Adrenal gland (tissue), 12 donors: ENCODE measurements around the gene MAP3K14. TPM values are rescaled to one million over a fixed set of nuclear protein-coding genes. Genes with fewer than 3 reads are reported as not detected.
A peak's percentile ranks its signal among the peaks of the same experiment; 100 is the strongest.

Source experiments
- DNase-seq, 7 donors: peaks; one replicate each; pipeline ENCODE4 v3.0.0-alpha.2; 2019 to 2020
- H3K27ac ChIP-seq, 5 donors: fragments of 200-600 bp; sonication (generic) in 4 of 5; 1 replicate in 3 of 5; 2 replicates in 2 of 5; pipeline versions ENCODE4 v1.5.1 to v1.8.0; 2016 to 2020; ENCODE audit warnings: mild to moderate bottlenecking in 1 of 5
- H3K27me3 ChIP-seq: fragments of 200-600 bp; 2 replicates; pipeline ENCODE4 v1.8.0; 2021
- H3K36me3 ChIP-seq, 2 donors: fragments of 200-600 bp; replicated peaks in 1 of 2; 1 replicate in 1 of 2; 2 replicates in 1 of 2; pipeline versions ENCODE4 v1.5.1 to v1.8.0; 2018 to 2022
- H3K4me1 ChIP-seq, 2 donors: fragments of 200-600 bp; replicated peaks in 1 of 2; 1 replicate in 1 of 2; 2 replicates in 1 of 2; pipeline versions ENCODE4 v1.5.1 to v1.8.0; 2018 to 2021
- H3K4me3 ChIP-seq, 4 donors: fragments of 200-600 bp; sonication (generic) in 3 of 4; one replicate each; pipeline ENCODE4 v1.5.1; 2016 to 2018
- H3K9me3 ChIP-seq, 3 donors: fragments of 200-600 bp; sonication (generic) in 1 of 3; replicated peaks in 1 of 3; 1 replicate in 2 of 3; 2 replicates in 1 of 3; pipeline versions ENCODE4 v1.5.1 to v1.8.0; 2016 to 2021
- CTCF ChIP-seq, 6 experiments: fragments of 450-650 bp in 4 of 6; fragments of 200-600 bp in 2 of 6; sonication (generic) in 1 of 6; IDR thresholded peaks; 1 replicate in 5 of 6; 2 replicates in 1 of 6; pipeline versions ENCODE4 v1.5.1 to v1.8.0; 2016 to 2021; ENCODE audit warnings: antibody characterized with exemption in 6 of 6, mild to moderate bottlenecking in 2 of 6, moderate library complexity in 1 of 6
- POLR2A ChIP-seq, 2 donors: fragments of 450-650 bp; IDR thresholded peaks; one replicate each; pipeline ENCODE4 v1.6.1; 2017; ENCODE audit warnings: antibody characterized with exemption in 2 of 2, mild to moderate bottlenecking in 2 of 2, moderate library complexity in 1 of 2
- WGBS, 4 donors: extraction: QIAGEN DNeasy Blood & Tissue Kit in 2 of 4; methylation state at CpG; one replicate each; pipeline versions ENCODE4 v1.1.5 to v1.1.7; 2013 to 2017; 5-methylcytosine and 5-hydroxymethylcytosine counted together
- intact Hi-C, 2 donors: fragments of 100-400 bp; cut with DNase I; formaldehyde crosslinking; loops; one replicate each; pipeline versions ENCODE4 v1.14.1 to v1.15.0; 2022 to 2023
- polyA plus RNA-seq, 3 donors: library from polyadenylated mRNA; stranded (reverse); fragments of 200-250 nt in 2 of 3; fragments of 350-450 nt in 1 of 3; fragmentation: Illumina TruSeq in 1 of 3; extraction: RNeasy Lipid Tissue Mini Kit (QIAGEN cat#74804) in 1 of 3; gene quantifications; one replicate each; pipeline ENCODE4 v1.2.3, GENCODE V29; 2013 to 2014
- total RNA-seq, 9 donors: library from RNA; depleted of rRNA in 4 of 9; stranded (reverse); fragments of >200 nt in 4 of 9; fragments of 120-200 nt in 1 of 9; fragmentation: NEBNext Ultra II Directional in 1 of 9; extraction: Animal tissue kit (Norgen Biotek cat#: 25700) in 1 of 9; gene quantifications; one replicate each; pipeline versions ENCODE4 v1.1.0 to v1.2.4, GENCODE V29; 2013 to 2023
- donor health status: healthy with polysubstance abuse.
- donor health status: Bipolar disorder and iron deficiency.
- donor health status: DM: yes; HTN: yes; CAD: no.
- donor health status: DM: no; HTN: no; CAD: no.
- donor health status: DM: no; HTN: no; CAD: no.
- donor health status: DM: yes; HTN: yes; CAD: no.

The MAP3K14 gene
- total and polyA plus RNA-seq, 12 donors, result 2.4 to 14.7 (median 7.2) TPM

GRCh38 chr17:45314741-45315647, 1.8 kb downstream of the MAP3K14 start:
- intact Hi-C loops, result no loop called here
- H3K4me1 ChIP-seq, result peaks cover 55 to 79% of the 10 kb centered on the region in 2 donors

GRCh38 chr17:45313996-45314740, 2.7 kb downstream of the MAP3K14 start:
- Histone ChIP-seq H3K4me3 (no peak overlapping the region), H3K27ac (peak overlapping the region in 4 of 5 donors; percentile 19 to 93 (median 88)), H3K27me3 (no peaks in the 10 kb centered on the region), H3K4me1 (peaks cover 55 to 77% of the 10 kb centered on the region in 2 donors), H3K36me3 (no peaks in the 10 kb centered on the region), H3K9me3 (no peaks in the 10 kb centered on the region)
- WGBS, 4 donors, result 42 to 56% (median 45%) methylated on average over 6 to 7 of the region's 7 CpGs
- TF ChIP-seq POLR2A (IDR thresholded peaks at IDR 0.05) (no peak), CTCF (IDR thresholded peaks at IDR 0.05) (no peak)
- intact Hi-C loops, result no loop called here
- DNase-seq, result no peak

More at GRCh38 chr17:45314741-45315647, 1.8 kb downstream of the MAP3K14 start:
- H3K27me3 ChIP-seq, result no peaks in the 10 kb centered on the region
- no peaks in the 10 kb centered on the region for H3K36me3 ChIP-seq
- peak overlapping the region in 3 of 5 donors; percentile 19 to 93 (median 89) for H3K27ac ChIP-seq
- peak overlapping the region in 1 of 4 donors; percentile 94 for H3K4me3 ChIP-seq
- TF ChIP-seq POLR2A (IDR thresholded peaks at IDR 0.05) (no peak), CTCF (IDR thresholded peaks at IDR 0.05) (no peak)
- H3K9me3 ChIP-seq, result no peaks in the 10 kb centered on the region
- DNase-seq, result no peak
- 34 to 48% (median 42%) methylated on average over 11 of the region's 11 CpGs for WGBS, 4 donors

- Histone ChIP-seq H3K27me3 (no peaks in the 10 kb centered on the region), H3K27ac (peak overlapping the region in 4 of 5 donors; percentile 79 to 93 (median 88)), H3K4me3 (no peak overlapping the region), H3K4me1 (peaks cover 59 to 74% of the 10 kb centered on the region in 2 donors), H3K9me3 (no peaks in the 10 kb centered on the region), H3K36me3 (no peaks in the 10 kb centered on the region)
- intact Hi-C loops, result no loop called here
- TF ChIP-seq POLR2A (IDR thresholded peaks at IDR 0.05), result no peak
- no peak for TF ChIP-seq CTCF (IDR thresholded peaks at IDR 0.05)
- no peak for DNase-seq
- 51 to 58% (median 55%) methylated on average over 5 of the region's 5 CpGs for WGBS, 4 donors
Measured at GRCh38 chr17:45313421-45313771, 3.4 kb downstream of the MAP3K14 start.
